GM12801 (cell line): ENCODE data around the gene APOD.

Experiments used
- CTCF ChIP-seq: IDR thresholded peaks from one replicate; pipeline ENCODE4 v1.5.1; 2011; ENCODE audit warnings: control low read depth; ENCODE audit not compliant: insufficient read length; ENCODE audit errors: extremely low read depth

APOD gene

GRCh38 chr3:195524171-195524896 is 59.4 kb downstream of the APOD start:
- no peak for TF ChIP-seq CTCF

- TF ChIP-seq CTCF, result no peak
Observed at GRCh38 chr3:195522254-195523023, 61.3 kb downstream of the APOD start.
